ENCODE data around the gene CD3E. TPM values are rescaled to one million over a fixed set of nuclear protein-coding genes. Genes with fewer than 3 reads are reported as not detected.

CD3E gene
- total RNA-seq, 1 experiment from 2014 or later: not detected

DNA sequence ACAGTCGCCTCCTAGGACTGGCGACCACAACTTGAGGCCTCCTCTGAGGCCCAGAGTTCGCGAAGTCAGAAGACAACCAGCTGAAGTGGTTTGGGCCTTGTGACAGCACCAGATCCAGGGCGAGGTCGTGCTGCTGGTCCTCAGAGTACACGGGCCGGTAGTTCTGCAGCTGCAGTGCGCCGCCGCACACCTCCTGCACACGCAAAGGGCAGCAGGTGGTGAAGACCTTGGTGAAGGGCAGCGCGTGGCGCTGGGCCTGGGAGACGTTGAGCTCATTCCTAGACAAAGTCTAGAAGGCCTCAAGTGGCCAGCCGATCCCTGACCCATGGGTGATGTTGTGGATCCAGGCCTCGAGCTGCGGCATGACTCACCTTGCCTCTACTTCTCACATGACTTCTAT lies 18.2 kb downstream of the CD3E start:
- no peak for DNase-seq (ENCODE audit: low read depth)

DNA sequence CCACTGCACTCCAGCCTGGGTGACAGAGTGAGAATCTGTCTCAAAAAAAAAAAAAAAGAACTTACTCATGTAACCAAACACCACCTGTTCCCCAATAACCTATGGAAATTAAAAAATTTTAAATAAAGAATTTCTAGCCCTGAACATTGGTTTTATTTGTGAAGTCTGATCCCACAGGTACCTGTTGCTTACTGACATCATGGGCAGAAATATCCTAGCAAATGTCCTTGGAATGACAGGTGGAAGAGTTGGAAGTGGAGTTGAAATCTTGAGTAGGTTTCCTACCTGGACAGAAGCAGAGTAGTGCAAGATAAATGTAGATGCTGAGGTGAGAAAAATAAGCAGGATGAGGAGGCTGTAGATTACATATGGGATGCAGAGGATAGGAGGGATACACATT lies 20.8 kb downstream of the CD3E start:
- no peak for DNase-seq (ENCODE audit: low read depth)

DNA sequence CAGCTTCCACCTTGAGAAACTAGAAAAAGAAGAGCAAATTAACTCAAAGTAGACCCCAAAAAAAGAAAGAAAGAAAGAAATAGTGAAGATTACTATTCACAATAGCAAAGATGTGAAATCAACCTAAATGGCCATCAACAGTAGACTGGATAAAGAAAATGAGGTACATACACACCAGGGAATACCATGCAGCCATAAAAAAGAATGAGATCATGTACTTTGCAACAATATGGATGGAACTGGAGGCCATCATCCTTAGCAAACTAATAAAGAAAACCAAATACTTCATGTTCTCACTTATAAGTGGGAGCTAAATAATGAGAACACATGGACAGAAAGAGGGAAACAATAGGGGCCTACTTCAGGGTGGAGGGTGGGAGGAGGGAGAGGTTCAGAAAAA lies 24.2 kb downstream of the CD3E start:
- DNase-seq (ENCODE audit: low read depth): no peak

DNA sequence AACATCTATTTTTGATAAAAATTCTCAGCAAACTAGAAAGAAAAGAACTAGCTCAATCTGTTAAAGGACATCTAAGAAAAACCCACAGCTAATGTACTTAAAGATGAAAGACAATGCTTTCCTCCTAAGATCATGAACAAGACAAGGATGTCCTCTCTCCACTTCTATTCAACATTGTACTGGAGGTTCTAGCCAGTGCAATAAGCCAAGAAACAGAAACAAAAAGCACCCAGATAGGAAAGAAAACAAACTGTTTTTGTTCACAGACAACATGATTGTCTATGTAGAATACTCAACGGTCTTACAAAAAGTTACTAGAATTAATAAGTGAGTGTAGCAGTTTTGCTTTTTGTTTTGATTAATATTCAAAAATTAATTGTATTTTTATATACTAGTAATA lies 30.2 kb downstream of the CD3E start:
- no peak for DNase-seq (ENCODE audit: low read depth)

DNA sequence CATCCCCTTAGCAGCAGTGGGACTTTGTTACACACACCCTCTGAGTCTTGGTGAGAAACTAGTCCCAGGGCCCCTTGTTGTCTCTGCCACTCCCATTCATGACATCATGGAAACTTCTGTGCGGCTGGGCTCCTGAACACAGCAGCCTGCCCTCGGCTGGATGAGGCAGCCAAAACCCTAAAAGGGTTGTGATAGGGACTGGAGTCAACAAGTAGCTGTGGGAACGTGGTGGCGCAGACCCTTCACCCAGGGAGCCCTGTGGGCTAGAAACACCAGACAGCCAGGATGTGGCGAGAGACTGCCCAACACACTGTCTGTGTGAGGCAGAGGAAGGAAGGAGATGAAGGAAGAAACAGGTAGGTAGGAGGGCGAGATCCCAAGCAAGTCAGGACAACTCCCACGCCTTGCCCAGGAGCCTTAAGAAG lies 34.1 kb downstream of the CD3E start:
- peak; percentile 13 for DNase-seq (ENCODE audit: low read depth)

DNA sequence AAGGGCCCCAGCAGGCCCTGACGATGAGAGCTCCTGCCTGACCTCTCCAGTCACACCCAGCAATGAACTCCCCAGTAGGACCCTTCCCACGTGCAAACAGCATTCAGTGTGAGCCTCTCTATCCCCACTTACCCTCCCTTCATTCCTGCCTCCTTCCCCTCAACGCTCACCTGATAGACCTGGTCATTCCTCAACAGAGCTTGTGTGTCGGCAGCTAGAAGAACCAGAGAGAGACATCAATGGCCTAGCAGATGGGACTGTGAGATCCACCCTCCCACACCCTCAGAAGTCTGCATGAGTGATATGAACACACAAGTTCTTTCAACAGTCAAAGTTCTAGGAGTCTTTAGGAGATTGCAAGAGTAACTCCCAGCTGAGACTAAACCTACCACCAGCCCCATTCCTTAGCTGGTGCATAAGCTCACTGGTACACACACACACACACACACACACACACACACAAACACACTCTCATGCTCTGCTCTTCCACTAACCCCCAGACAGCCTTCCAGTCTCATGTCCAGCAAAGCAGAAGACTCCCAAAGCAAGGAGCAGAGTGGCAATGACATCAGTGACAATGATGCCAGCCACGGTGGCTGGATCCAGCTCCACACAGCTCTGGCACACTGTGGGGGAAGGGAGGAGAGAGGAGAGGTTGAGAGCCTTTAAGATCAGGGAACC lies 34.9 kb downstream of the CD3E start:
- no peak for DNase-seq (ENCODE audit: low read depth)

DNA sequence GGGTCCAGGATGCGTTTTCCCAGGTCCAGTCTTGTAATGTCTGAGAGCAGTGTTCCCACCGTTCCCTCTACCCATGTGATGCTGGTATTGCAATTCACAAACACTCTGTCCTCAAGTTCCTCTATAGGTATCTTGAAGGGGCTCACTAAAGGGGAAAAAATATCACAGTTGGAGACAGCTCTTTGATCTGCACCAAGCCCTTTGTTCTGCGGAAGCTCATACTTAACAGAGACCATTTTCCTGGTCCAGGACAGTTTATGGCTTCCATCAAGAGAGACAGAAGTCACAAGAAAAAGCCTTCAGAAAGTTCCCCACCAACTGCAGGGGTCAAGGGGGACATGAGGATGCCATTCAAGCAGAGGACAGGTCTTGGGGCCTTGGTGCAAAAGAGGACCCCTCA lies 35.9 kb downstream of the CD3E start:
- DNase-seq (ENCODE audit: low read depth): no peak

DNA sequence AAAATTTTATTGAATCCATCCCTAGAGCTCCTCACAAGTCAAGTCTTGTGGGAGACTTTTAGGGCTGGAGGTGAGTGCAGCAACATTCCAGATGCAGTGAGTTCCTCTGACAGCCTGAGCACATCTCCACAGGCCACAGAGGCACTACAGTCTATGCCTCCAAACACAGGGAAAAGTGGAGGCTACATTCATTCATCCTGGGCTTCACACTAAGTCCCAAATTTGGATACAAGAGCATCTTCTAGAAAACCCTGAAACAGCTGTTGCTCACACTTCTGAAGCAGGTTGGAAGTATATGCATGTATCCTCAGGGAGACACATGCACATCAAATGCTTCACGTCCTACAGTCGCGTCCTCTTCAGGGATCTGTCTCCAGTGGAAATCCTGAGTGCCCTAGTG lies 36.7 kb downstream of the CD3E start:
- DNase-seq (ENCODE audit: low read depth): no peak

DNA sequence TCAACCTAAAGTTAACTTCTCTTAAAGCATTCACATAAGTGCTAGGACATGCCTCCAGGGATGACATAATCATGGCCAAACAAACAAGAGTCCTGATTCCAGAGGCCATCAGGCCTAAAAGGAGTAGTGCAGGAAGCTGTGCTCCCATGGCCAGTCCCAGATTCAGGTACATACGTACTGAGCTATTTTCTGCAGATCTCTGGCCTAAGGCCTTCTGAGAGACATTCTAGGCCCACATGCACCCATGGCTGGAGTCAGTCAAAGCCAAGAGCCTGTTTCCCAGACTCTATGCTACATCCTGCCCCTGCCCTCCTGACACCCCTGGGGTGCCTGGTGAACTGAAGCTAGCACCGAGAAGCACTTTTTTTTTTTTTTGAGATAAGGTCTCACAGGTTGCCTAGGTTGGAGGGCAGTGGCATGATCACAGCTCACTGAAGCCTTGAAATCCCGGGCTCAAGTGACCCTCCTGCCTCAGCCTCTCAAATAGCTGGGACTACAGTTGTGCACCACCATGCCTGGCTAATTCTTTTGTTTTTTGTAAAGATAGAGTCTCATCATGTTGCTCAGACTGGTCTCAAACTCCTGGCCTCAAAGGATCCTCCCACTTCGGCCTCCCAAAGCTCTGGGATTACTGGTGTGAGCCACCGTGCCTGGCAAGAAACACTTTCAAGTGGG lies 37.4 kb downstream of the CD3E start:
- no peak for DNase-seq (ENCODE audit: low read depth)

DNA sequence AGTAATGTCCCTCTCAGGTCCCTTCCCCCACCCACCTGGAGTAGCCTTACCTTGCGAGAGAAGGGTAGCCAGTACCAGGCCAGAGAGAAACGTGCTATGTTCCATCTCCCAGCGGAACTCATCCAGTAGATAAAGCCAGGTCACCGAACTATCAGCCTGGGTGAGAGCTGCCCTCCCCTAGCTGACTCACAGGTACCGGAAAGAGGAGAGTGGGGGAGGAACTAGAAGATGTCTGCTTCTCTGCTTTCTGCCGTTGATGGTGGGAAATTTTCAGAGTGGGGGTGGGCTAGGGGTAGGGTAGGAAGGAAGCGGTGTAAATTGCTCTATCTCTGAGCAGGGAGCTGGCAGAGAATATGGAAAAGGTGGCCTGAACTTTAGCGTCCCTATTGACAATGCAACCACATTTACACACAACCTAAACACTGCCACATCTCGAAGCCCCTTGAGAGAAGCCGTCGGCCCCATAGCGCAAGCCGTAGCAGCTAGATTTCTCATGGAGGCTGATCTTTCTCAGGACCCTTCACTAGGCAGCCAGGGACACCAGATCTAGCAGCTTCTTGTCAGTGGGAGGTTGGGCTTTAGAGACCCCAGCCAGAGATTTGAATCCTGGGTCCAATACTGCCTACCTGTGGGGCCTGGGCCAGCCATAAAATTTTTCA lies 38.1 kb downstream of the CD3E start, which contains the start of gene CD3D:
Gene CD3D, minus strand, starts transcription at position 203 of the 659 bp plus-strand sequence. Its CDS starts 98 bp downstream, at position 105.
- DNase-seq (ENCODE audit: low read depth): peak; percentile 34

DNA sequence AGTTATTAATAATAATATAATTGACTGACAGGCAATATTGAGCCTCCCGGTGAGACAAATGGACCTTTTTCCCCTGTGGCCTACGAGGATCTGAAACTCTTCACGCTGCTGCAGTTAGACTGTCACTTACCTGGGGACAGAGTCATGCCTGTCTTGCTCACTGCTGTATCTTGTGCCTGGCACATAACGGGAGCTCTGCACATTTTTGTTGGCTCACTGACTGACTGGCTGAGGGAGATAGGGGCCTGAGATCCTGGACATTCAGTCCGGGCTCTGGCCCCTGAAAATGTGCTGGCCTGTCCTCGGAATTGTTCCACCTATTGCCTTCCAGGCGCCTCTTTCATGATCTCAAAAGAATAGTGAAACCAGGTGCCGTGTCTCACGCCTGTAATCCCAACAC lies 38.7 kb downstream of the CD3E start:
- DNase-seq (ENCODE audit: low read depth): no peak

DNA sequence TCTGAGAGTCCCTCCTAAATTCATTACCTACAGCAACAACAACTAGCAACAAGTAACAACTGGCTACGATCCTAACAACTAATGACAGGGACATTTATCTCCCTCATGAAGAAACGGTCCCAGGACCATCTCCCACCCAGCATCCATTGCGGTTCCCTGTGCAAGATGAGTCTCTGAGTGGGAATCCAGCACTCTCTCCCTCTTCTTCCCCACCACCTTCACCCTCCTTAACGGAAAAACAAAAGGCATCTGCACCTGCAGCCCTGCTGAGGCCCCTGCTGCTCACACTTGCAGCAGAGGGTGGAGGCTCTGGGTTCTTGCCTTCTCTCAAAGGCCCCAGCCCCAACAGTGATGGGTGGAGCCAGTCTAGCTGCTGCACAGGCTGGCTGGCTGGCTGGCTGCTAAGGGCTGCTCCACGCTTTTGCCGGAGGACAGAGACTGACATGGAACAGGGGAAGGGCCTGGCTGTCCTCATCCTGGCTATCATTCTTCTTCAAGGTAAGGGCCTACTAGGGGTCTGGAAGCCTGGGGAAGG lies 39.5 kb downstream of the CD3E start, which contains the start of gene CD3G:
Gene CD3G, plus strand, starts transcription at position 364 of the 535 bp plus-strand sequence. Its CDS starts 80 bp downstream, at position 444.
- DNase-seq (ENCODE audit: low read depth): no peak

DNA sequence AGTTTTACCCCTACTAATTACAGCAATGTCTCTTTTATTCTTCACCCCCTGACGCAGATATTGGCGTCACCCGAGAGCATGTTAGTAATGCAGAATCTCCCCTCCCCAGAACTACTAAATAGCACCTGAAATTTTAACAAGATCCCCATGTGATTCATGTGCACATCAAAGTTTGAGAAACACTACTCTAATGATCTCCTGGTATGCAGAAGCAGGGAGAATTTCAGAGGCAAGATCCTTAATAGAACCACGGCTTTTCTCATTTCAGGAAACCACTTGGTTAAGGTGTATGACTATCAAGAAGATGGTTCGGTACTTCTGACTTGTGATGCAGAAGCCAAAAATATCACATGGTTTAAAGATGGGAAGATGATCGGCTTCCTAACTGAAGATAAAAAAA lies 44.9 kb downstream of the CD3E start:
- no peak for DNase-seq (ENCODE audit: low read depth)

DNA sequence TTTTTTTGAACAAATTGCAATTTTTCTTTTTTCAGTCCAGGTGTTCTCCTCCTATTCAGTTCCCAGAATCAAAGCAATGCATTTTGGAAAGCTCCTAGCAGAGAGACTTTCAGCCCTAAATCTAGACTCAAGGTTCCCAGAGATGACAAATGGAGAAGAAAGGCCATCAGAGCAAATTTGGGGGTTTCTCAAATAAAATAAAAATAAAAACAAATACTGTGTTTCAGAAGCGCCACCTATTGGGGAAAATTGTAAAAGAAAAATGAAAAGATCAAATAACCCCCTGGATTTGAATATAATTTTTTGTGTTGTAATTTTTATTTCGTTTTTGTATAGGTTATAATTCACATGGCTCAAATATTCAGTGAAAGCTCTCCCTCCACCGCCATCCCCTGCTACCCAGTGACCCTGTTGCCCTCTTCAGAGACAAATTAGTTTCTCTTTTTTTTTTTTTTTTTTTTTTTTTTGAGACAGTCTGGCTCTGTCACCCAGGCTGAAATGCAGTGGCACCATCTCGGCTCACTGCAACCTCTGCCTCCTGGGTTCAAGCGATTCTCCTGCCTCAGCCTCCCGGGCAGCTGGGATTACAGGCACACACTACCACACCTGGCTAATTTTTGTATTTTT lies 48.7 kb downstream of the CD3E start:
- no peak for DNase-seq (ENCODE audit: low read depth)

DNA sequence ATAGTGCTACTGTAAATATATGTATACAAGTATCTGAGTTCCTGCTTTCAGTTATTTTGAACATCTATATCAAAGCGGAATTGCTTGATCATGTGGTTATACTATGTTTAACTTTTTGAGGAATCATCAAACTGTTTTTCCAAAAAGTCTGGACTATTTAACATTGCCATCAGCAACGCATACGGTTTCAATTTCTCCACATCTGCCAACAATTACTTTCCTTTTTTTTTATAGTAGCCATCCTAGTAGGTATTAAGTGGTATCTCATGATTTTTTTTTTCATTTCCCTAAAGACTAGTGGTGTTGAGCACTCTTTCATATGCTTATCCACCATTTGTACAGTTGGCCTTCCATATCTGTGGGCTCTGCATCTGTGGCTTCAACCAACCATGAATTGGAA lies 53.5 kb downstream of the CD3E start:
- DNase-seq (ENCODE audit: low read depth): no peak

DNA sequence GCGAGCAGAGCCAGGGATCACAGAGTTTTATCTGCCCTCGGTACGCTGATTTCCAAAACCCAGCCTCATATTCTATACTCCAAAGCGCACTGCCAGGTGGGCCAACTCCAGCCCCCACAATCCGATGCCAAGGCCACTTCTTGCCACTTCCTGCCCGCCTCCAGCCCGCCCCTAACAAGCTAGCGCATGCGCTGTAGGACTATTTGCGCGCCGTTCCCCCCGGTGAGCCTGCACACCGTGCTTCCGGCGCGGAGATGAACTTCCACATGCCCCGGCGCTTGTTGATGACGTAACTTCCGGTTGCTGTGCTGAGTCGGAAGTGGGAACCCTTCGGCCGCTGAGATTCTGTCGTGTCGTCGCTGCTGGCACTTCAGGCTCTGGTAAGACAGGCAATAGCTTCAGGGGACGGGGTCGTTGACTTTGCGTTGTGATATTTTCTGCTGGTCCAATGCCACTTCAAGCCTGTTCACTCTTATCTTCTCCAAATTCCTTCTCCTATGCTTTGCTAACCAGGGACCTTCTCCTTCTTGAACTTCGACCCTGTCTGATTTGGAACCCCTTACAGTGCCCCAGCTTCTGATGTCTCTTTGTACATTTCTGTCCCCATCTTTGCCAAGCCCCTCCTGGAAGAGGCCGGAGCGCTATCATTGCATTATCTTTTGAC lies 54.9 kb downstream of the CD3E start, which contains the start of gene UBE4A:
Gene UBE4A, plus strand, starts transcription at position 306 of the 664 bp plus-strand sequence. CDS start 5,481 bp downstream, outside the sequence.
- peak; percentile 93 for DNase-seq (ENCODE audit: low read depth)

DNA sequence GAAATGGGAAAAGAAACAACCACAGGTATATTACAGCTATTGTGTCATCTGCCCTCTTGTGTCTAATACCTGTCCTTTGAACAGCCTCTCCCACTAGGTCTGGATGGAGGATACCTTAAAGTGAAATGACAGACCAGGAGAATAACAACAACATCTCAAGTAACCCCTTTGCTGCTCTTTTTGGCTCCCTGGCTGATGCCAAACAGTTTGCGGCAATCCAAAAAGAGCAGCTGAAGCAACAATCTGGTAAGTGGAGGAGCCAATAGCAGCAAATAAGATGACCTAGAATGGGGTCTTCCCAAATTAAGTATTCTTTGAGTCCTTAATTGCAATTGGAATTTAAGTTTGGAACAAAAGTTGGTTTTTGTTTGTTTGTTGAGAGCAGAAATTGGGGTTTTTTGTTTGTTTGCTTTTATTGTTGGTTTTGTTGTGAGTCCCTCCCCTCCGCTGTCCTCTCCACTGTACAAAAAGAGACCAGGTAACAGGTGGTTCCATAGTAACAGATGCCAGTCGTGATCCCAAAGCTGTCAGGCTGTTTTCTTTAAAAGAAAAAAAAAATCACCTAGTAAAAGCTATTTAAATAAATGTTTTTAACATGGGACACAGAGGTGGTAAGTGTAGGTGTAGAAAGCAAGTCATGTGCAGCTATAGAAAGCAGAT lies 60.6 kb downstream of the CD3E start:
- DNase-seq (ENCODE audit: low read depth): no peak
